Measurements from ENCODE around the gene NRXN3.

NRXN3 gene

GRCh38 chr14:79809849-79810612, 1639.9 kb downstream of the NRXN3 start:
- DNase-seq = peak; percentile 92

GRCh38 chr14:79820866-79821535, 1650.8 kb downstream of the NRXN3 start:
- DNase-seq = peak; percentile 61

- DNase-seq = no peak
These were observed 1651.9 kb downstream of the NRXN3 start for GRCh38 chr14:79822034-79822433.

- DNase-seq = peak; percentile 43
These were observed 1654.9 kb downstream of the NRXN3 start for GRCh38 chr14:79825046-79825521.

DNA sequence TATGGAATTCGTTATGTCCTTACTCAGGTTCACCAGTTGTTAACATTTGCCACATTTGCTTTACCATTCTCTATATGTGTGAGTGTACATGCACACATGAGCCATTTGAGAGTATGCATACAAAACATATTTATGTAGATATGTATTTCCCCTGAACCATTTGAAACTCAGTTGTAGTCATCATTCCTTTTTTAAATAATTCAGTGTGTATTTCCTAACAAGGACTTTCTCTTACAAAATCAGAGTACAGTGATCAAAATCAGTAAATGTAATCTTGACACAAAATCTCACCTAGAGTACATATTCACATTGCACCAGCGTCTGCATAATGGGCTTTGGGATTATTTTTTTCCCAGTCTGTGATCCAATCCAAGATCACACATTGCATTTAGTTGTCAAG, 1656.2 kb downstream of the NRXN3 start:
- no peak for DNase-seq

- peak; percentile 32 for DNase-seq
These were observed 1659.4 kb downstream of the NRXN3 start for GRCh38 chr14:79829405-79830166.

GRCh38 chr14:79831195-79831892, 1661.2 kb downstream of the NRXN3 start:
- no peak for DNase-seq

GRCh38 chr14:79833781-79834180, 1663.6 kb downstream of the NRXN3 start:
- no peak for DNase-seq

DNA sequence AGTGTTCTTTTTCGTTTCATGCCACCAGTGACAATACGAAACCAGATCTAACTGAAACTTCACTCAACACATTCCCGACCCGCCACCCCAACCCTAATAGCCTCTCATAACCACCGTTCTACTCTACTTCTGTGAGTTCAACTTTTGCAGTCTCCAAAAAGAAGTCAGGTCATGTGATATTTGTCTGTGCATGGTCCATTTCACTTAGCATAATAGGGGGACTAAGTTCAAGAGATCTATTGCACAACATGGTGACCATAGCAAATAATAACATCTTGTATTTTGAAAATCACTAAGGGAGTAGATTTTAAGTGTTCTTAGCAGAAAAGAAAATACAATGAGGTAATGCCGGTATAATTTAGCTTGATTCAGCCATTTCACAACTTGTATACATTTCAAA, 1664.7 kb downstream of the NRXN3 start:
- DNase-seq = peak; percentile 52

GRCh38 chr14:79836577-79836976, 1666.4 kb downstream of the NRXN3 start:
- no peak for DNase-seq

- DNase-seq = no peak
These were observed 1667.5 kb downstream of the NRXN3 start for GRCh38 chr14:79837699-79838098.

GRCh38 chr14:79840103-79840502, 1669.9 kb downstream of the NRXN3 start:
- DNase-seq = peak; percentile 23

- DNase-seq = peak; percentile 31
These were observed 1670.7 kb downstream of the NRXN3 start for GRCh38 chr14:79840831-79841230.

GRCh38 chr14:79841433-79841832, 1671.3 kb downstream of the NRXN3 start:
- no peak for DNase-seq

GRCh38 chr14:79842270-79842669, 1672.1 kb downstream of the NRXN3 start:
- peak; percentile 31 for DNase-seq

GRCh38 chr14:79852950-79853744, 1683.0 kb downstream of the NRXN3 start:
- peak; percentile 87 for DNase-seq

DNA sequence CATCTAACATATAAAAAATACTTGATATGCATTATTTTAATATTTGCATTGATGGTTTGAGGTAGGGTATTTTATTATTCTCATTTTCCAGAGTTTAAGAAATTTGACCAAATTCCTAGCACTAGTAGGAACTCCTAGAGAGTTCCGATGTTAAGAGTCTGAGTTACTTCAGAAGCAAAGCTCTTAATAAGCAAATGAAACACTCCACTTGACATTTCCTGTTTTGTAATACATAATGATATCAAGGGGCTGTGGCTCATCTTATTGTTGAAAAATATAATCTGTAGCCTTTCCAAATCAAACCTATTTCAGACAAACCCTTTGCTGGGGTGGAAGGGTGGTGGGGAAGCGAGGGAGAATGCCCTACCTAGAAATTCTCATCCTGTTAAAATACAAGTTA, 1685.6 kb downstream of the NRXN3 start:
- no peak for DNase-seq

GRCh38 chr14:79856381-79856780, 1686.2 kb downstream of the NRXN3 start:
- DNase-seq = no peak

DNA sequence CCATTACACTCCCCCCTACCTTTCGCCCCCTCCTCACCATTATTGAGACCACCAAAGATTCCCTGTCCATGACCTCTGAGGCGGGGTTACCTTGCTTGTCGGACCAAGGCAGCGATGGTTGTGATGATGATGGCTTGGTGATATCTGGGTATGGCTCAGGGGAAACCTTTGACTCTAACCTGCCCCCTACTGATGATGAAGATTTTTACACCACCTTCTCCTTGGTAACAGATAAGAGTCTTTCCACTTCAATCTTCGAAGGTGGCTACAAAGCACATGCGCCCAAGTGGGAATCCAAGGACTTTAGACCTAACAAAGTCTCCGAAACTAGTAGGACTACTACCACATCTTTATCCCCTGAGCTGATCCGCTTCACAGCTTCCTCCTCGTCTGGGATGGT, 1690.9 kb downstream of the NRXN3 start:
- DNase-seq = peak; percentile 32

DNA sequence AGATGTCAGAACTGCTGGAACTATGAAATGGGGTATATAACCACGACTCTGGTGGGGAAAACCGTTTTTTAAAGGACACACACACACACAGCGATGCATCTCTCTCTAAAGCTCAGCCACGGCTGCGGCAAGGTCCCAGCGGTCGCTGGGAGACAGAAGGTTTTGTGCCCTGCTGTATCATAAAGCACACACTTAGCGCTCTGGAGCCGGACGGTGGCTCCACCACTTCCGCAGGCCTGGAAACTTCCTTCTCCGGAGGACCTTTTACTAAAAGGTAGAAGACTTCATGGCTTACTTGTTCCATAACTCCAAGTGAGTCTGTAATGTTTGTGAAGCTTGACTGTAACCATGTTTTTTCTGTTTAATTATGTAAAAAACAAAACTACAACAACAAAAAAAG, 1691.9 kb downstream of the NRXN3 start:
- DNase-seq = no peak

DNA sequence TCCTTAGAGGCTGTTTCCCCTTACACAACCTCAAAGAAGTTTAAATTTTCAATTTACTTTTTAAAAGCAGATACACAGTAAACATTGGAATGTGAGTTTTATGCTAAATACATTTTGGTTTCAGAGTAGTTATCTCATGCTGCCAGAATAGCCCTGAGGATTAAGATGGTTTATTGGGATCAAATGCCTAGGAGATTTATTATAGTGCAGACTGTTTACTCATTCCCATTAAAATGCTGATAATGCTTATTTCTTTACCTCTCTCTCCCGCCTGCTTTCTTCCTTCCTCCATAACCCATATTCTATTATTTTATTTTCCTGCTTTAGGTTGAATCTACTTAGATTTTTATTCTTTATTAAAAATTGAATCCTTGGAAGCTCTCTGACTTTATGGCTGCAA, 1701.0 kb downstream of the NRXN3 start:
- no peak for DNase-seq

GRCh38 chr14:79878229-79878628, 1708.1 kb downstream of the NRXN3 start:
- no peak for DNase-seq
